ENCODE measurements around the gene GAL3ST1.

GRCh38 chr22:30612789-30613188 lies 38.3 kb upstream of the GAL3ST1 start:
- TF ChIP-seq MXI1 (conservative IDR thresholded peaks at IDR 0.05; ENCODE audit: poor library complexity, severe bottlenecking) (no peak), EZH2 (IDR thresholded peaks at IDR 0.05; ENCODE audit: borderline replicate concordance, insufficient read depth, low read length, poor library complexity, severe bottlenecking) (no peak), EP300 (conservative IDR thresholded peaks at IDR 0.05; ENCODE audit: poor library complexity, severe bottlenecking) (no peak), POLR2AphosphoS5 (IDR thresholded peaks at IDR 0.05) (no peak), TAF1 (IDR thresholded peaks at IDR 0.05; ENCODE audit: low read depth) (no peak), SMC3 (conservative IDR thresholded peaks at IDR 0.05; ENCODE audit: poor library complexity) (no peak), RAD21 (conservative IDR thresholded peaks at IDR 0.05) (no peak)
- TF ChIP-seq, protein P1, sequence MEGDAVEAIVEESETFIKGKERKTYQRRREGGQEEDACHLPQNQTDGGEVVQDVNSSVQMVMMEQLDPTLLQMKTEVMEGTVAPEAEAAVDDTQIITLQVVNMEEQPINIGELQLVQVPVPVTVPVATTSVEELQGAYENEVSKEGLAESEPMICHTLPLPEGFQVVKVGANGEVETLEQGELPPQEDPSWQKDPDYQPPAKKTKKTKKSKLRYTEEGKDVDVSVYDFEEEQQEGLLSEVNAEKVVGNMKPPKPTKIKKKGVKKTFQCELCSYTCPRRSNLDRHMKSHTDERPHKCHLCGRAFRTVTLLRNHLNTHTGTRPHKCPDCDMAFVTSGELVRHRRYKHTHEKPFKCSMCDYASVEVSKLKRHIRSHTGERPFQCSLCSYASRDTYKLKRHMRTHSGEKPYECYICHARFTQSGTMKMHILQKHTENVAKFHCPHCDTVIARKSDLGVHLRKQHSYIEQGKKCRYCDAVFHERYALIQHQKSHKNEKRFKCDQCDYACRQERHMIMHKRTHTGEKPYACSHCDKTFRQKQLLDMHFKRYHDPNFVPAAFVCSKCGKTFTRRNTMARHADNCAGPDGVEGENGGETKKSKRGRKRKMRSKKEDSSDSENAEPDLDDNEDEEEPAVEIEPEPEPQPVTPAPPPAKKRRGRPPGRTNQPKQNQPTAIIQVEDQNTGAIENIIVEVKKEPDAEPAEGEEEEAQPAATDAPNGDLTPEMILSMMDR (IDR thresholded peaks at IDR 0.05; ENCODE audit: poor library complexity, severe bottlenecking), result no peak

All from neural cell (in vitro differentiated cells).